Fibroblast of skin of abdomen (primary cell): ENCODE results near the gene CITED1. TPM values are rescaled to one million over a fixed set of nuclear protein-coding genes. Genes with fewer than 3 reads are reported as not detected.
"Not testable (repeated sequence)": the region's sequence is repeated elsewhere in the genome, so short reads cannot be mapped to it uniquely, and the experiment has no call there.

Source experiments
- DNase-seq: peaks from one replicate; pipeline ENCODE4 v3.0.0-alpha.2; 2013
- polyA plus RNA-seq, 2 experiments: library from polyadenylated mRNA; unstranded; fragments of 120-200 nt; gene quantifications; one replicate each; pipeline ENCODE4 v1.2.1, GENCODE V29; 2013; ENCODE audit not compliant: insufficient read length in 2 of 2

CITED1 gene, protein sequence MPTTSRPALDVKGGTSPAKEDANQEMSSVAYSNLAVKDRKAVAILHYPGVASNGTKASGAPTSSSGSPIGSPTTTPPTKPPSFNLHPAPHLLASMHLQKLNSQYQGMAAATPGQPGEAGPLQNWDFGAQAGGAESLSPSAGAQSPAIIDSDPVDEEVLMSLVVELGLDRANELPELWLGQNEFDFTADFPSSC
- 0.35 TPM for polyA plus RNA-seq (2013, experiment 1 of 2; ENCODE audit: insufficient read length)
- 0.17 TPM for polyA plus RNA-seq (2013, experiment 2 of 2; ENCODE audit: insufficient read length)

- DNase-seq, result no peak
These were observed at the start of gene CITED1 for GRCh38 chrX:72305286-72306084. TSS of gene CITED1 (minus strand) at chrX:72305914. CDS start at chrX:72302869, 3,045 bp downstream.

DNA sequence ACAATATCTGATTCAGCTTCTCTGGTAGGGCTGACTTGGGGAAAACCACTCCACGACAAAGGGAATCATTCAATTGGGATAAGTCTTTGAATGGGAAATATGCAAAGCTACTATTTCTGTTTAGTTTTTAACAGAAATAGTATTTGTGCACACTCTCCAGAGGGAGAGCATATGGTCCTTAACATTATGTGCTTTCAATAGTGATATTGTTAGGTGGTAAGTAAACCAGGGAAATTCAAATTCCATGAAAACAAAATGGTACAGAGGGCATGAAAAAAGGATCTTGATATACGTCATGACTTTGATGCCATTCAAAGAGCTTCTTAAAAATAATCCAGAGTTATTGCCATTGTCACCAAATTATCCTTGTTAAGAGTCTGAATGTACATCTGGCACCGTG lies 47.1 kb upstream of the CITED1 start:
- DNase-seq, result no peak

- DNase-seq, result peak; percentile 76
These were observed 46.1 kb upstream of the CITED1 start for GRCh38 chrX:72351606-72352334.

DNA sequence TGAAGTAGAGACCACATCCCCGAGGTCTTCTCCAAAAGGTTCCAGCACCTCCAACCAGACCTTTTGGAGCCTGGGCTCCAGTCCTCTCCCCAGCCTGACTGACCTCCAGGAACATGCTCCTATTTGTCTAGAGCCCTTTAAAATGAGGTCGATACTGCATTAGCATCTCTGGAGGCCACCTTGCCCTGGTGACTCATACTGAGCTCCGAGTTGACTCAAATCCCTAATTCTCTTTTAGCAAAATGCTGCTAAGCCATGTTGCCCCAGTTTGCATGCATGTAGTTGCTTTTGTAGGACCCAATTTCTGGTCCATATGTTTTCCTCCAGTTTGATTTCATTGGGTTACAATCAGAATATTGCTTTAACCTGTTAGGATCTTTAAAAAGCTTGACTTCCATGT lies 43.5 kb upstream of the CITED1 start:
- DNase-seq, result no peak

DNA sequence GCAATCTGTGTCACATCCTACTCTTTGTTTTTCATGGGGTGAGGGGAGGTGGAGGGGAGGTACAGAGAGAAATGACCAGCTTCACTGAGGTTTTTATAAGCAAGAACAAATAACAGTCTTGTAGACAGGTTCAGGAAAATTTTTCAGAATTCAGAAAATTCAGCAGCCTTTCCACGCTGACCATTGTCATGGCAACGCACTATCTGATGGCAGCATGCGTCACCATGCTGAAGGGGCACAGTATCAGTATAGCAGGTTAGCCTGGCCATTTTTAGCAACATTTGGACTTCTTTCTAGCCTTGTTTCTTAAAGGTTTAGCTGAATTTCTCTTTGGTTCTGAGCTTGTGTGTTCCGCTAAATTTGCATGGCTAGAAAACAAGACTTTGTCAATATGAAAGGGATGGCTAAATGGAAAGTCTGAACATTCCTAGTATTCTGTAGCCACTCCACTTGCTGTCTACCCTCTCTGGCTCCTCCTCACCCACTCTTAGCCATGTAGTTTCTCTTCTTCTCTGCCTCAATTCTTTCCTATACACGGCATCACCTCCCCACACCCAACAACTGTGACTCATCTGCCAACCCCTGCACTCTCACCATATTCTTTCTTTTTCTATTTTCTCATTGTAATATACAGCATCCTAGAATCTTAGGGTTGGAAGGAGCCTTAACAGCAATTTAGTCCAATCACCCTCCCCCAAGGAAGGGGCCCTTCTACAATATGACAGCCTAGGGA lies 42.7 kb upstream of the CITED1 start:
- DNase-seq, result no peak

- no peak for DNase-seq
These were observed 41.7 kb upstream of the CITED1 start for GRCh38 chrX:72347366-72347765.

DNA sequence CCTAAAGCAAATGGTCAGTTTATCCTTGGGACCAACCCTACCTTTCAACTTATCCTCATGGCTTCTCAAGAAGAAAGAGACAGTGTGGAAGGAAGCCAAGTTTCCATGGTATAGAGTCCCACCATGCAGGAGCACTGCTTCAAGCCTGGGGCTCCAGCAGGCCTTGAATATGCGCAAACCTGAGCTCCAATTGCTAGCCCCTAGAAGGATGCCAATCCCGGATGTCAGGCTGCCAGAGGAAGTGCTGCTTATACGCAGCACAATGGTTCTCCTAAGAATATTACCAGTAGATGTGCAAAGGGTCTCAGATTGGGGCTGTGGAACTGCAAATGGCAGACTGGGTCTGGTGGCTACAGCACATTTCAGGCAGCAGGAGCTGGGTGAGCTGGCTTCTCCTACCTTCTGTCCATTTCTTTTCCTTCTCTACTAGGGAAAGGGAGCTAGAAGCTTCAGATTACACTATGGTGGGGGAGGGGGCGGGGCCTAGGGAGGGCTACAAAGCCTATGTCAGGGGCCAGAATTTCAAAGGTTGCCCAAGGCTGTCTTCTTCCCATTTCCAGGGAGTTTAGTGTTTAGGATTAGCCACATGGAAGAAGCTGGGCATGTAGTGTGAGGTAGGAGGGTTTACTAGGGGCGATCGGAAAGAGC lies 40.7 kb upstream of the CITED1 start:
- DNase-seq, result no peak

DNA sequence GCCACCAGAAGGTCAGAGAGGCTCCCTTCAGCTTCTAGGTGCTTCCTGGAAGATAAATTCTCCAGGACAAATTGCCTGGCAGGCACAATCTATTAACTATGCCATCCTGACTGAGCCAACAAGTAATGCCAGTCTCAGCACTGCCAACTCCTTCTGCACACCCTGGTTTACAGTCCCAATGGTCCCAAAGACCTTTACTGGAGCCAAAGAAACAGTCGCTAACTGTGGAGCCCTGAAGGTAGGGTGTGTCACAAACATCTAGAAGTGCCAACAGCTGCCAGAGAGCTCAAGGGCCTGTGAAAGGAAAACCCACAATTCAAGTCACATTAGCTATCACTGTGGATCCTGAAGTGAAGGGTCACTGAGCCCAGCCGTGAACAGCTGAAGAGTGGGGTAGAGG lies 34.9 kb upstream of the CITED1 start:
- no peak for DNase-seq

GRCh38 chrX:72340041-72340440 lies 34.3 kb upstream of the CITED1 start:
- DNase-seq, result no peak

GRCh38 chrX:72330131-72330530 lies 24.4 kb upstream of the CITED1 start:
- DNase-seq, result no peak

DNA sequence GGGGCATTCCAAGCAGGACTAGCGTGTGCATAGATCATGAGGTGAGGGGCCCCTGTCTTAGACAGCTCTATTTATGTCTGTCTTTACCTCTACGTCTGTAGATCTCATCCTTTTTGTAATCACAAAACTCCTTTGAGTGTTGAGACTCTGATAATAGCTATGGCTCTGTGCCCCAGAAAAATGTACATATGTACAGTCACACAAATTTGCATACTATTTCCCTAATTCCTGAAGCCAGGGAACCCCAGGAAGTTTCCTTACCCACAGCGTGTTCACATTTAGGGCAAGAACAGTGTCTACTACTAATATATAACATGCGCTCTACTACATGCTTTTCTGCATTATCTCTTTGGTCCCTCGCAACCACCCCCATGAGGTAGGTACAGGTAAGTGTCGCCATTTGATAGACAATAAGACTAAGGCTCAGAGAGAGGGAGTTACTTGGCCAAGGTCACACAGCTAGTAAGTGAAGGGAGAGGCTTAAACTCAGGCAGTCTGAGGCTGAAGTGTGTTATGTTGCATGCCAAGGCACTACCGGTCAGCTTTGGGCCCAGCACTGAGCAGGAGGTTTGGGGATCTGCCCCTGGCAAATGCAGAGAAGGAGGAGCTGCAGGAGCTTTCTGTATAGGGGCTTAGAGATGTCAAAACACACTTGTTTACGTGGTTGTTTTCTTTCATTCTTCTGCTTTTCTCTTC lies 21.0 kb upstream of the CITED1 start:
- DNase-seq, result no peak

GRCh38 chrX:72319651-72320050 lies 13.9 kb upstream of the CITED1 start:
- not testable (repeated sequence) for DNase-seq

- no peak for DNase-seq
These were observed 11.4 kb upstream of the CITED1 start for GRCh38 chrX:72317139-72317538.

DNA sequence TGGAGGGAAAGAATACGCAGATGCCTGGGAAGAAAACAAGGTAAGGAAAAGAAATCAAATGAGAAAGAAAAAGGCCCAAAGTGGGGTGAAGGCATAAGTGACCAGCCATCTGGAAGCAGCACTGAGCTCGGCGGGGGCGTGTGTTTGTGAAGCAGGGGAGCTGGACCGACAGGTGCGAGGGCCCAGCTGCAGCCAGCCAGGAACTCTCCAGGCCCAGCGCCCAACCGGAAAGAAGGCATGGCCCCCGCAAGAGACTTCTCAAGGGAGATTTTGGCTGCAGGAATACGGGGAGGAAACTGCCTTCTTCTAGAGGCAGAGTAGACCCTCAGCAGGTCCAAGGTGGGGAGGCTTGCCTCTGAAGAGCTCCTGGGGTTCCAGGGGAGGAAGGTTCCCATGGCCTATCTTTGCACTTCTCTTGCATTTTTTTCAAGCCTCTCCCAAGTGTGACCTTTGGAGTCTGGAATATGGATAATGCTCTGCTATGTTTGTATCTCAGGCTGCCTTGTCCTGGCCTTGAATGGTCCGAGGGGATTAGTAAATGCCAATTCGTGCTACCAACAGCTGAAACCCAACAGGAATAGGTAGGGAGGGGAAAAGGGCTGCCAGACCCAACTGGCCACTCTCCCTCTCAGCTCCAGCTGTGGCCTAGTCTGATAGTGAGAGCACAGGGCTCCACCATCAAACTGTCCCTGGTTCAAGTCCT lies 10.8 kb upstream of the CITED1 start:
- DNase-seq, result no peak

DNA sequence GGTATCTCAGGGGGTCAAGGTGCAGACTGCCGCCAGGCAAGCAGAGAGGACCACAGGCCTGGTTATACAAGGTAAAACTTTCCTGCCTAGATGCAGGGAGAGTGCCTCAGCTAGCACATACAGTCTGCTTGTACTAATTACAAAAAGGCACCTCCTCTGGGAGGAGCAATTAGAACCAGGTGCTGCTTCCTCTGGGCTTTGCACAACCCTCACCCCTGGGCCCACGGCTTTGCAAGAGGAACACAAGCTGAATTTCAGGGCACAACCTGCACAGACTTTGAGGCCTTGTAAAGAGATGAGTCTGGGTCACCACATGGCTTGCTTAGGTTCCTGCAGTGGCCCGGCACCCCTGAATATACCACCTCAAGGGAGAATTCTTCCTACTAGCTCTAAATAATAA lies 9.2 kb upstream of the CITED1 start:
- no peak for DNase-seq

GRCh38 chrX:72313707-72314641 lies 8.3 kb upstream of the CITED1 start:
- no peak for DNase-seq

GRCh38 chrX:72312311-72312940 lies 6.7 kb upstream of the CITED1 start:
- no peak for DNase-seq

GRCh38 chrX:72309297-72310071 lies 3.8 kb upstream of the CITED1 start:
- no peak for DNase-seq
